NB4 (cell line): Measurements from ENCODE around the gene COL16A1.

ENCODE experiments used
- DNase-seq: peaks from one replicate; pipeline ENCODE4 v3.0.0; 2010; ENCODE audit warnings: low read depth
- H3K4me3 ChIP-seq: one replicate; pipeline ENCODE4 v1.5.1; 2011; ENCODE audit warnings: mild to moderate bottlenecking, low read depth, low read length, moderate library complexity
- CTCF ChIP-seq: IDR thresholded peaks from one replicate; pipeline ENCODE4 v1.5.1; 2012; ENCODE audit warnings: low read depth, low read length
- MYC ChIP-seq: IDR thresholded peaks from 2 replicates; pipeline ENCODE4 v1.6.1; 2011; ENCODE audit warnings: low read depth, low read length
- POLR2A ChIP-seq: IDR thresholded peaks from 2 replicates; pipeline ENCODE4 v1.6.1; 2011; ENCODE audit warnings: mild to moderate bottlenecking; ENCODE audit not compliant: insufficient read length; ENCODE audit errors: extremely low read depth
- TF ChIP-seq, protein P1 (sequence below): IDR thresholded peaks from 2 replicates; pipeline ENCODE4 v1.6.1; 2011; ENCODE audit warnings: low read depth, low read length

Gene COL16A1

DNA sequence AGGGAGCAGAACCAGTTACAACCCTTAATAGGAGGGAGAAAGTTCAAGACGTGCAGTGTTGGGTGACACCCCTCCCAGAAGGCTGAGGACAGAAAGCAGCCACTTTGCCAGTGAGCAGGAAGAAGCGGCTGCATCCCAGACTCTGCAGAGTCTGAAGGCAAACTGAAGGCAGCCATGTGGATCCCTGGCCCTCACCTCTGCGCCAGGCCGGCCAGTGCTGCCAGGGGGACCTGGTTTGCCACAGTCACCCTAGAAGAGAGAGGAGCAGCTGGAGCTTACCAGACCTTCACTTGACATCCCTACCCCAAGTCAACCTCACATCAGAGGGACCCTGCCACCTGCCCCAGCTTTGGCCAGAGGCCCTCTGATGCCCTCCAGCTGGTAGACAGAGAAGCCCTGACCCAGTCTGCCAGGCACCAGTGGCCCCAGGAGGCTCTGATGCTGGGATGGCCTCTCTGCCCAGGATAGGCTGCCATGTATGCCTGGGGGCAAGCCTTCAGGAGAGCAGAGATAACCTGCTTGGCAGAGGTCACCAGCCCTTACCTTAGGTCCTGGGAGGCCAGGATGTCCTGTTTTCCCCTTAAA is 42.9 kb downstream of the COL16A1 start:
- no peak for DNase-seq
- TF ChIP-seq, protein P1, sequence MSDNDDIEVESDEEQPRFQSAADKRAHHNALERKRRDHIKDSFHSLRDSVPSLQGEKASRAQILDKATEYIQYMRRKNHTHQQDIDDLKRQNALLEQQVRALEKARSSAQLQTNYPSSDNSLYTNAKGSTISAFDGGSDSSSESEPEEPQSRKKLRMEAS = no peak
- TF ChIP-seq POLR2A = no peak
- TF ChIP-seq CTCF = no peak
- TF ChIP-seq MYC = no peak
- no peak overlapping the region for H3K4me3 ChIP-seq

DNA sequence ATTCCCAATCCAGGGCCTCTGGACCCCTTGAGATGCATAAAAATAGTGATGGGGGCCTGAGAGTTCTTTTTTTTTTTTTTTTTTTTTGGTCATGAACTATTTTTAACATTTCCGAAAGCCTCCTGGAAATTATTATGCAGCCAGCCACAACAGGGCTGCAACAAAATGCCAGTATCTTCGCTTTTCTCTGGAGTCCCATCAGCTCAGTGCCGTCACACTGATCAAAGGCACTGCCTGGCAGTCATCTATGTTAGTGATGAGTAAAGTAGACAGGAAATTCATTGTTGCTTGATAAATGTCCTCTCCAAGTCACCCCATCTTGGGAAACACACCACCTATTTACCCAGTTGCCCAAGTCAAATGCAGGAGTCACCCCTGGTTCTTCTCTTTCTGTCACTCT is 43.9 kb downstream of the COL16A1 start:
- H3K4me3 ChIP-seq = no peak overlapping the region
- TF ChIP-seq POLR2A (no peak), CTCF (no peak), MYC (no peak)
- TF ChIP-seq, protein P1 = no peak
- no peak for DNase-seq

DNA sequence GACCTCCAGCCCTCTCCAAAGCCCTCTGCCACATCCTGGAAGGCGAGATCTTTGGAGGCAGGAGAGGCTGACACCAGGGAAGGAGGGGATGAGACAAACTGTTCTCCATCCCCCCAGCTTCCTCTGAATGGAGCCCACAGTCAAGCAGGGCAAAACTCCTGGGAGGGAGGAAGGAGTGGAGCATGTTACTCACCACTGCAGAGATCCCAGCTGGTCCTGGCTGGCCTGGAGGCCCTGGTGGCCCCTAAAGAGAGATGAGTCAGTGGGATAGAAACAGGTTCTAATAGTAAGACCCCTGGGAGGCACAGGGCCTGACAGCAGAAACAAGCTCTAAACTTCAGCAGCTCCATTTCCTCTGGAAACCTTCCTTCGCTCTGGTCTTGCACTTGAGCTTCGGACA is 45.1 kb downstream of the COL16A1 start:
- DNase-seq = no peak
- no peak for TF ChIP-seq MYC
- no peak for TF ChIP-seq CTCF
- TF ChIP-seq, protein P1 = no peak
- TF ChIP-seq POLR2A = no peak
- H3K4me3 ChIP-seq = no peak overlapping the region

GRCh38 chr1:31657972-31658510 is 45.8 kb downstream of the COL16A1 start:
- no peak overlapping the region for H3K4me3 ChIP-seq
- peak; percentile 39 for DNase-seq
- no peak for TF ChIP-seq POLR2A
- TF ChIP-seq CTCF = no peak
- no peak for TF ChIP-seq MYC
- TF ChIP-seq, protein P1 = no peak

DNA sequence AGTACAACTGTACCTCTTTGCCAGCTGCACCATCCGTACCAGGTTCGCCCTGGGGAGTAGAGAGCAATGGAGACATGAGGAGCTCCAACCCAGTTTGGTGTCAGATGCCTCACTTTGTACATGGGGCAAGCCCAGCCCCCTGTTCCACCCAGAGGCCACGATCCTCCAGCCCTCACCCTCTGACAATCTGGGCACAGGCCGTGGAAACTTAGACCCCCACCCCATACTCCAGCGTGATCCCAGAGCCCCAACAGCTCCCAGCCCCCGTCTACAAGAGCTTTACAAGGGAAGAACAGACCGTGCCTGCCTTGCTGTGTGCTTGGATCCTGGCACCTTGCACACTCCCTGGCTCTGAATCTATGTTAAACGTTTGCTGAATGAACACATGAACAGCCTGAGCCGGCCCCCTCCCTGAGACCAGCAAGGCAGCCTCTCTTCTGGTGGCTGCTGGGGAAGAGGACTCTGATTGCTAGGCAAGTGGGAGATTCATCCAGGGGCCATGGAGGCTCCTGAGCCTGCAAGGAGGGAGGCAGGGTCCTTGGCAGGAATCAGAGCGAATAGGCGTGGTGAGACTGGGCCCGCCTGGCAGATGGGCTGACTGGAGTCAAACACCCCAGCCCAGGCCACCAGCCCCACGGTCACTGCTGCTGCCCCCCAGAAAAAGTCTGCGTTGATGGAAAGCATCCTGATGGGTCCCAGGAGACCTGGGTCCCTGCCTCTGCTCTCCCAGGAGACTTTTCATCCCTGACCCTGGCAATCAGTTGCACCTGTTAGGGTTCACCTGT is 46.6 kb downstream of the COL16A1 start:
- H3K4me3 ChIP-seq = no peak overlapping the region
- no peak for DNase-seq
- no peak for TF ChIP-seq CTCF
- TF ChIP-seq, protein P1 = no peak
- TF ChIP-seq POLR2A = no peak
- TF ChIP-seq MYC = no peak
